ENCODE data around the gene F5.

DNA sequence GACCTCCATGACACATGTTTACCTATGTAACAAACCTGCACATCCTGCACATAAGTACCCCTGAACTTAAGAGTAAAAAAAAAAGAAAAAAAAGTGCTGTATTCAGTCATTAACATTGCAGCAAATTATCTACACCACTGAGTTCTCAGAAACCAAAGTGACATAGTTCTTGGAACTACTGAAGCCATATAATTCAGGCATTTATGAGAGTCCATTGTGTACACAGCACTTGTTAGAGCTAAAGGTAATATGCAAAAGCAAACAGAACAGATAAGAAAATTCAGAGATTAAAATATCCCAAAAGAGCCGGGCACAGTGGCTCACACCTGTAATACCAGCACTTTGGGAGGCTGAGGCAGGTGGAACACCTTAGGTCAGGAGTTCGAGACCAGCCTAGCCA lies 38.0 kb downstream of the F5 start:
- TF ChIP-seq, protein P1, sequence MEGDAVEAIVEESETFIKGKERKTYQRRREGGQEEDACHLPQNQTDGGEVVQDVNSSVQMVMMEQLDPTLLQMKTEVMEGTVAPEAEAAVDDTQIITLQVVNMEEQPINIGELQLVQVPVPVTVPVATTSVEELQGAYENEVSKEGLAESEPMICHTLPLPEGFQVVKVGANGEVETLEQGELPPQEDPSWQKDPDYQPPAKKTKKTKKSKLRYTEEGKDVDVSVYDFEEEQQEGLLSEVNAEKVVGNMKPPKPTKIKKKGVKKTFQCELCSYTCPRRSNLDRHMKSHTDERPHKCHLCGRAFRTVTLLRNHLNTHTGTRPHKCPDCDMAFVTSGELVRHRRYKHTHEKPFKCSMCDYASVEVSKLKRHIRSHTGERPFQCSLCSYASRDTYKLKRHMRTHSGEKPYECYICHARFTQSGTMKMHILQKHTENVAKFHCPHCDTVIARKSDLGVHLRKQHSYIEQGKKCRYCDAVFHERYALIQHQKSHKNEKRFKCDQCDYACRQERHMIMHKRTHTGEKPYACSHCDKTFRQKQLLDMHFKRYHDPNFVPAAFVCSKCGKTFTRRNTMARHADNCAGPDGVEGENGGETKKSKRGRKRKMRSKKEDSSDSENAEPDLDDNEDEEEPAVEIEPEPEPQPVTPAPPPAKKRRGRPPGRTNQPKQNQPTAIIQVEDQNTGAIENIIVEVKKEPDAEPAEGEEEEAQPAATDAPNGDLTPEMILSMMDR (conservative IDR thresholded peaks at IDR 0.05 in 1 of 2, IDR thresholded peaks at IDR 0.05 in 1 of 2; ENCODE audit: low read depth in 1 of 2, low read length in 2 of 2) = no peak
- no peak for TF ChIP-seq EZH2 (IDR thresholded peaks at IDR 0.05; ENCODE audit: low read length, missing control alignments)
